PFSK-1 (cell line): Measurements from ENCODE around the gene RIT2.

Source experiments
- POLR2AphosphoS5 ChIP-seq: IDR thresholded peaks from 2 replicates; pipeline ENCODE4 v1.6.1; 2012; ENCODE audit warnings: low read depth, mild to moderate bottlenecking, control low read depth, low read length, moderate library complexity
- SIN3A ChIP-seq: IDR thresholded peaks from 2 replicates; pipeline ENCODE4 v1.6.1; 2012; ENCODE audit warnings: mild to moderate bottlenecking, low read length, moderate library complexity, borderline replicate concordance; ENCODE audit not compliant: insufficient read depth
- TAF1 ChIP-seq: IDR thresholded peaks from 2 replicates; pipeline ENCODE4 v1.6.1; 2012; ENCODE audit warnings: low read length, control low read depth, borderline replicate concordance; ENCODE audit not compliant: insufficient read depth
- TF ChIP-seq, protein P1 (sequence below), 2 experiments: IDR thresholded peaks; 2 replicates each; pipeline versions ENCODE4 v1.6.1 to v1.8.0; 2011 to 2012; ENCODE audit warnings: low read depth in 2 of 2, low read length in 2 of 2, control low read depth in 1 of 2, inconsistent platforms in 1 of 2, mild to moderate bottlenecking in 1 of 2, moderate library complexity in 1 of 2; ENCODE audit not compliant: insufficient read depth in 1 of 2

DNA sequence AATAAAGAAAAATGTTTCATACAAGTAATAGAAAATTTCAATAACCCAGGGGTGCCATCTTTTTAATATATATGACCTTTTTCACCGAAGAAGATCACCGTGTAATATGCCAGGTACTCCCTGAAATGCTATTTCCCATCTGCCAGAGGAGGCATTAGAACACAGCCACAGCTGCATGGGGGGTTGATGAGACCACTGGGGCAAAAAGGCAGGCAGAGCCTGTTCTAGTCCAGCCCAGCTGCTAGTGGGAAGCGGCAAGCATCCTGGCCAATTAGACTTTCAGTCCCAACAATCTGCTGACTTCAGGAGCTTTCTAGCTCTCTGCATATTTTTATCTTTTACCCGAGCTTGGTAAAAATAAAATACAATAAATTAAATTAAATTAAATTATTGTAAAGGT, 362.6 kb downstream of the RIT2 start:
- TF ChIP-seq POLR2AphosphoS5 (no peak), TAF1 (no peak), SIN3A (no peak)
- TF ChIP-seq, protein P1, sequence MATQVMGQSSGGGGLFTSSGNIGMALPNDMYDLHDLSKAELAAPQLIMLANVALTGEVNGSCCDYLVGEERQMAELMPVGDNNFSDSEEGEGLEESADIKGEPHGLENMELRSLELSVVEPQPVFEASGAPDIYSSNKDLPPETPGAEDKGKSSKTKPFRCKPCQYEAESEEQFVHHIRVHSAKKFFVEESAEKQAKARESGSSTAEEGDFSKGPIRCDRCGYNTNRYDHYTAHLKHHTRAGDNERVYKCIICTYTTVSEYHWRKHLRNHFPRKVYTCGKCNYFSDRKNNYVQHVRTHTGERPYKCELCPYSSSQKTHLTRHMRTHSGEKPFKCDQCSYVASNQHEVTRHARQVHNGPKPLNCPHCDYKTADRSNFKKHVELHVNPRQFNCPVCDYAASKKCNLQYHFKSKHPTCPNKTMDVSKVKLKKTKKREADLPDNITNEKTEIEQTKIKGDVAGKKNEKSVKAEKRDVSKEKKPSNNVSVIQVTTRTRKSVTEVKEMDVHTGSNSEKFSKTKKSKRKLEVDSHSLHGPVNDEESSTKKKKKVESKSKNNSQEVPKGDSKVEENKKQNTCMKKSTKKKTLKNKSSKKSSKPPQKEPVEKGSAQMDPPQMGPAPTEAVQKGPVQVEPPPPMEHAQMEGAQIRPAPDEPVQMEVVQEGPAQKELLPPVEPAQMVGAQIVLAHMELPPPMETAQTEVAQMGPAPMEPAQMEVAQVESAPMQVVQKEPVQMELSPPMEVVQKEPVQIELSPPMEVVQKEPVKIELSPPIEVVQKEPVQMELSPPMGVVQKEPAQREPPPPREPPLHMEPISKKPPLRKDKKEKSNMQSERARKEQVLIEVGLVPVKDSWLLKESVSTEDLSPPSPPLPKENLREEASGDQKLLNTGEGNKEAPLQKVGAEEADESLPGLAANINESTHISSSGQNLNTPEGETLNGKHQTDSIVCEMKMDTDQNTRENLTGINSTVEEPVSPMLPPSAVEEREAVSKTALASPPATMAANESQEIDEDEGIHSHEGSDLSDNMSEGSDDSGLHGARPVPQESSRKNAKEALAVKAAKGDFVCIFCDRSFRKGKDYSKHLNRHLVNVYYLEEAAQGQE (IDR thresholded peaks at IDR 0.05; ENCODE audit: insufficient read depth in 1 of 2, low read depth in 2 of 2, low read length in 2 of 2), result no peak
